Measurements from ENCODE around the gene LIMS2.

The LIMS2 gene

GRCh38 chr2:127632592-127633489 lies 42.5 kb downstream of the LIMS2 start:
- DNase-seq: no peak

- no peak for DNase-seq
These were observed 43.2 kb downstream of the LIMS2 start for GRCh38 chr2:127631997-127632581.

- no peak for DNase-seq
These were observed 43.8 kb downstream of the LIMS2 start for GRCh38 chr2:127631541-127631996.

- no peak for DNase-seq
These were observed 44.3 kb downstream of the LIMS2 start for GRCh38 chr2:127630864-127631540.

GRCh38 chr2:127630096-127630863 lies 45.0 kb downstream of the LIMS2 start:
- DNase-seq: no peak

GRCh38 chr2:127629637-127630036 lies 45.7 kb downstream of the LIMS2 start:
- no peak for DNase-seq

- no peak for DNase-seq
These were observed 46.3 kb downstream of the LIMS2 start for GRCh38 chr2:127628767-127629614.

- no peak for DNase-seq
These were observed 47.4 kb downstream of the LIMS2 start for GRCh38 chr2:127627740-127628571.

- no peak for DNase-seq
These were observed 48.2 kb downstream of the LIMS2 start for GRCh38 chr2:127626917-127627739.

GRCh38 chr2:127626175-127626574 lies 49.2 kb downstream of the LIMS2 start:
- no peak for DNase-seq

- no peak for DNase-seq
These were observed 49.8 kb downstream of the LIMS2 start for GRCh38 chr2:127625572-127625951.

GRCh38 chr2:127624756-127625571 lies 50.4 kb downstream of the LIMS2 start:
- no peak for DNase-seq

GRCh38 chr2:127624320-127624755 lies 51.0 kb downstream of the LIMS2 start:
- DNase-seq: no peak

GRCh38 chr2:127623388-127624319 lies 51.7 kb downstream of the LIMS2 start:
- DNase-seq: no peak

- DNase-seq: no peak
These were observed 52.6 kb downstream of the LIMS2 start for GRCh38 chr2:127622561-127623387.

GRCh38 chr2:127621981-127622431 lies 53.3 kb downstream of the LIMS2 start:
- no peak for DNase-seq

GRCh38 chr2:127620866-127621265 lies 54.5 kb downstream of the LIMS2 start:
- DNase-seq: no peak

Data from activated gamma-delta T cell treated with Interleukin-2 at 50 U/mL for 16 hours (primary cell).